CD14-positive monocyte (primary cell): ENCODE results near the gene NUDC. TPM values are rescaled to one million over a fixed set of nuclear protein-coding genes. Genes with fewer than 3 reads are reported as not detected.

Source experiments
- DNase-seq, 3 donors: peaks; one replicate each; pipeline ENCODE4 v3.0.0-alpha.2; 2011 to 2022
- H2AFZ ChIP-seq: 2 replicates; pipeline ENCODE4 v1.6.0; 2012; ENCODE audit warnings: mild to moderate bottlenecking, low read depth, low read length, inconsistent platforms; ENCODE audit not compliant: insufficient read depth, poor library complexity, severe bottlenecking
- H3K27ac ChIP-seq, 2 donors: 1 replicate in 1 of 2; 2 replicates in 1 of 2; pipeline ENCODE4 v1.5.1; 2012 to 2013; ENCODE audit warnings: low read length in 2 of 2, control low read depth in 1 of 2, inconsistent platforms in 1 of 2, low read depth in 1 of 2, mild to moderate bottlenecking in 1 of 2
- H3K27me3 ChIP-seq, 2 donors: one replicate each; pipeline versions ENCODE4 v1.6.0 to v1.6.1; 2011 to 2013; ENCODE audit warnings: low read length in 2 of 2; ENCODE audit not compliant: control insufficient read depth in 2 of 2, insufficient read depth in 2 of 2
- H3K36me3 ChIP-seq, 2 donors: replicated peaks in 1 of 2; 1 replicate in 1 of 2; 2 replicates in 1 of 2; pipeline versions ENCODE4 v1.5.1 to v1.6.1; 2012 to 2013; ENCODE audit warnings: low read length in 2 of 2, control low read depth in 1 of 2, inconsistent platforms in 1 of 2, mild to moderate bottlenecking in 1 of 2; ENCODE audit not compliant: insufficient read depth in 2 of 2, control insufficient read depth in 1 of 2
- H3K4me1 ChIP-seq, 2 donors: 1 replicate in 1 of 2; 2 replicates in 1 of 2; pipeline versions ENCODE4 v1.5.1 to v1.6.1; 2012 to 2013; ENCODE audit warnings: low read length in 2 of 2, control low read depth in 1 of 2, inconsistent platforms in 1 of 2, mild to moderate bottlenecking in 1 of 2, moderate library complexity in 1 of 2; ENCODE audit not compliant: insufficient read depth in 2 of 2, control insufficient read depth in 1 of 2
- H3K4me2 ChIP-seq: replicated peaks from 2 replicates; pipeline ENCODE3; 2012; ENCODE audit warnings: low read length, moderate library complexity, mild to moderate bottlenecking; ENCODE audit not compliant: poor library complexity, severe bottlenecking; ENCODE audit errors: extremely low read depth
- H3K4me3 ChIP-seq, 3 experiments: fragments of 200-600 bp in 1 of 3; sonication (generic) in 1 of 3; replicated peaks in 1 of 3; 1 replicate in 2 of 3; 2 replicates in 1 of 3; pipeline ENCODE4 v1.5.1; 2011 to 2013; ENCODE audit warnings: low read length in 3 of 3, mild to moderate bottlenecking in 3 of 3, control low read depth in 2 of 3, low read depth in 2 of 3, inconsistent platforms in 1 of 3, moderate library complexity in 1 of 3
- H3K79me2 ChIP-seq: 2 replicates; pipeline ENCODE4 v1.6.0; 2012; ENCODE audit warnings: mild to moderate bottlenecking, control low read depth, inconsistent platforms, low read length, moderate library complexity; ENCODE audit not compliant: insufficient read depth
- H3K9ac ChIP-seq: 2 replicates; pipeline ENCODE4 v1.6.0; 2017; ENCODE audit warnings: low read length, mild to moderate bottlenecking; ENCODE audit not compliant: insufficient read depth, poor library complexity, severe bottlenecking
- H3K9me3 ChIP-seq, 2 donors: replicated peaks in 1 of 2; 1 replicate in 1 of 2; 2 replicates in 1 of 2; pipeline versions ENCODE4 v1.5.1 to v1.6.1; 2012 to 2013; ENCODE audit warnings: low read length in 2 of 2, control low read depth in 1 of 2; ENCODE audit not compliant: control insufficient read depth in 1 of 2, insufficient read depth in 1 of 2
- H4K20me1 ChIP-seq: 2 replicates; pipeline ENCODE4 v1.6.0; 2012; ENCODE audit warnings: mild to moderate bottlenecking, low read length, control low read depth, moderate library complexity; ENCODE audit not compliant: insufficient read depth
- H3K27ac Mint-ChIP-seq, 7 donors: one replicate each; pipeline ENCODE4 v1.8.0; 2020; ENCODE audit warnings: mild to moderate bottlenecking in 7 of 7, mixed read lengths in 7 of 7, moderate library complexity in 6 of 7, inconsistent platforms in 2 of 7
- H3K27me3 Mint-ChIP-seq, 3 donors: one replicate each; pipeline ENCODE4 v1.8.0; 2021 to 2022; ENCODE audit warnings: low read depth in 3 of 3, mild to moderate bottlenecking in 3 of 3, mixed read lengths in 3 of 3, moderate library complexity in 3 of 3, inconsistent platforms in 1 of 3
- H3K36me3 Mint-ChIP-seq, 2 donors: one replicate each; pipeline ENCODE4 v1.8.0; 2020; ENCODE audit warnings: mixed read lengths in 2 of 2, inconsistent platforms in 1 of 2, mild to moderate bottlenecking in 1 of 2
- H3K4me1 Mint-ChIP-seq: one replicate; pipeline ENCODE4 v1.8.0; 2020; ENCODE audit warnings: mild to moderate bottlenecking, mixed read lengths
- H3K4me3 Mint-ChIP-seq, 2 donors: one replicate each; pipeline ENCODE4 v1.8.0; 2020; ENCODE audit warnings: mild to moderate bottlenecking in 2 of 2, mixed read lengths in 2 of 2, moderate library complexity in 1 of 2
- H3K9me3 Mint-ChIP-seq, 7 donors: one replicate each; pipeline ENCODE4 v1.8.0; 2020 to 2022; ENCODE audit warnings: mixed read lengths in 7 of 7, mild to moderate bottlenecking in 6 of 7, moderate library complexity in 6 of 7, inconsistent platforms in 2 of 7
- CTCF ChIP-seq: fragments of 200-600 bp; IDR thresholded peaks from one replicate; pipeline ENCODE4 v1.8.0; 2022; ENCODE audit warnings: antibody characterized with exemption, mild to moderate bottlenecking
- WGBS: methylation state at CpG from one replicate; pipeline ENCODE4 v1.1.5; 2013; ENCODE audit warnings: missing lambda C conversion rate; ENCODE audit not compliant: insufficient coverage; 5-methylcytosine and 5-hydroxymethylcytosine counted together
- intact Hi-C, 2 donors: fragments of 100-400 bp; cut with micrococcal nuclease; formaldehyde crosslinking; loops; one replicate each; pipeline versions ENCODE4 v1.15.0 to v1.15.1; 2023
- polyA plus RNA-seq, 3 donors: library from polyadenylated mRNA; depleted of rRNA in 1 of 3; unstranded in 2 of 3; stranded (reverse) in 1 of 3; fragments of 300-500 nt in 2 of 3; fragments of >200 nt in 1 of 3; fragmentation: Illumina TruSeq in 2 of 3; gene quantifications; 1 replicate in 2 of 3; 2 replicates in 1 of 3; pipeline ENCODE4 v1.2.3, GENCODE V29; 2012 to 2021

The NUDC gene
- polyA plus RNA-seq, 3 donors, result 28.3 to 58.3 (median 47.4) TPM

- Histone ChIP-seq H3K4me1 (no peaks in the 10 kb centered on the region), H3K27me3 (no peaks in the 10 kb centered on the region), H3K9ac (no peak overlapping the region), H3K9me3 (no peaks in the 10 kb centered on the region), H3K4me3 (no peak overlapping the region), H3K79me2 (no peaks in the 10 kb centered on the region), H3K36me3 (no peaks in the 10 kb centered on the region), H4K20me1 (no peaks in the 10 kb centered on the region), H3K4me2 (no peak overlapping the region), H2AFZ (no peak overlapping the region), H3K27ac (no peak overlapping the region)
- no peak for DNase-seq
- no peak overlapping the region for H3K4me3 Mint-ChIP-seq
- H3K27ac Mint-ChIP-seq, result no peak overlapping the region
- no peak for TF ChIP-seq CTCF
- no peaks in the 10 kb centered on the region for H3K9me3 Mint-ChIP-seq
- H3K4me1 Mint-ChIP-seq, result no peaks in the 10 kb centered on the region
- H3K27me3 Mint-ChIP-seq, result peaks cover 2 to 3% (median 2%) of the 10 kb centered on the region in 3 donors
- no peaks in the 10 kb centered on the region for H3K36me3 Mint-ChIP-seq
- 81% methylated on average over 5 of the region's 5 CpGs for WGBS
- intact Hi-C loops, result no loop called here
Measured at GRCh38 chr1:26913389-26913753, 8.2 kb upstream of the NUDC start.

GRCh38 chr1:26913754-26914619 is 7.6 kb upstream of the NUDC start, which contains the start of gene NR0B2:
TSS of gene NR0B2 (minus strand) at chr1:26913975. CDS start at chr1:26913940, 35 bp downstream.
- no peak within 1 kb of the TSS for H3K4me3 ChIP-seq
- no peak for TF ChIP-seq CTCF

More at GRCh38 chr1:26913754-26914619, 7.6 kb upstream of the NUDC start, which contains the start of gene NR0B2:
- Histone ChIP-seq H2AFZ (no peak within 1 kb of the TSS), H3K27ac (no peak within 1 kb of the TSS), H4K20me1 (no peaks in the 10 kb centered on the region), H3K4me2 (no peak within 1 kb of the TSS), H3K9me3 (no peaks in the 10 kb centered on the region), H3K9ac (no peak within 1 kb of the TSS), H3K36me3 (no peaks in the 10 kb centered on the region), H3K4me1 (no peaks in the 10 kb centered on the region), H3K79me2 (no peaks in the 10 kb centered on the region), H3K27me3 (no peaks in the 10 kb centered on the region)
- H3K27me3 Mint-ChIP-seq, result peaks cover 2 to 3% (median 2%) of the 10 kb centered on the region in 3 donors
- no peak within 1 kb of the TSS for H3K27ac Mint-ChIP-seq
- no peaks in the 10 kb centered on the region for H3K4me1 Mint-ChIP-seq
- 98% methylated on average over 13 of the region's 16 CpGs for WGBS
- no peaks in the 10 kb centered on the region for H3K36me3 Mint-ChIP-seq
- no peaks in the 10 kb centered on the region for H3K9me3 Mint-ChIP-seq
- DNase-seq, result no peak
- H3K4me3 Mint-ChIP-seq, result no peak within 1 kb of the TSS
- intact Hi-C loops, result no loop called here
